Stimulated activated CD4-positive, alpha-beta T cell treated with anti-CD3 and anti-CD28 coated beads, Interleukin-12 subunit alpha, Interleukin-12 subunit beta, amount 100 ng/mL, for 4 hours (primary cell): ENCODE measurements around the gene SAMD8.
"Not testable (repeated sequence)": the region's sequence is repeated elsewhere in the genome, so short reads cannot be mapped to it uniquely, and the experiment has no call there.

Experiments
- DNase-seq: peaks from one replicate; pipeline ENCODE4 v3.0.0-alpha.2; 2020

Gene SAMD8

GRCh38 chr10:75199949-75200348 is 88.5 kb downstream of the SAMD8 start:
- not testable (repeated sequence) for DNase-seq

- no peak for DNase-seq
Measured at GRCh38 chr10:75201793-75202307, 90.4 kb downstream of the SAMD8 start.

- DNase-seq = no peak
Measured at GRCh38 chr10:75202321-75203045, 91.0 kb downstream of the SAMD8 start.

- not testable (repeated sequence) for DNase-seq
Measured at GRCh38 chr10:75203046-75203620, 91.7 kb downstream of the SAMD8 start.

GRCh38 chr10:75203724-75204123 is 92.3 kb downstream of the SAMD8 start:
- DNase-seq = no peak

- no peak for DNase-seq
Measured at GRCh38 chr10:75205908-75206307, 94.5 kb downstream of the SAMD8 start.

GRCh38 chr10:75206638-75207037 is 95.2 kb downstream of the SAMD8 start:
- DNase-seq = not testable (repeated sequence)

- DNase-seq = no peak
Measured at GRCh38 chr10:75207079-75207856, 95.8 kb downstream of the SAMD8 start.

- DNase-seq = no peak
Measured at GRCh38 chr10:75207857-75208144, 96.3 kb downstream of the SAMD8 start.

GRCh38 chr10:75208181-75208580 is 96.7 kb downstream of the SAMD8 start:
- no peak for DNase-seq

GRCh38 chr10:75209086-75209920 is 97.8 kb downstream of the SAMD8 start:
- peak; percentile 5 for DNase-seq

GRCh38 chr10:75209921-75210281 is 98.4 kb downstream of the SAMD8 start:
- DNase-seq = peak; percentile 70

- peak; percentile 93 for DNase-seq
Measured at GRCh38 chr10:75210282-75211006, 99.0 kb downstream of the SAMD8 start, which contains the start of gene VDAC2. Gene VDAC2 (plus strand): TSS chr10:75210796. CDS start chr10:75211159, 363 bp downstream.

GRCh38 chr10:75211007-75211691 is 99.7 kb downstream of the SAMD8 start:
- peak; percentile 27 for DNase-seq

- no peak for DNase-seq
Measured at GRCh38 chr10:75212343-75212742, 100.9 kb downstream of the SAMD8 start.

- DNase-seq = no peak
Measured at GRCh38 chr10:75220274-75220673, 108.8 kb downstream of the SAMD8 start.

- not testable (repeated sequence) for DNase-seq
Measured at GRCh38 chr10:75221492-75221891, 110.0 kb downstream of the SAMD8 start.

- no peak for DNase-seq
Measured at GRCh38 chr10:75223507-75223906, 112.1 kb downstream of the SAMD8 start.

GRCh38 chr10:75226095-75226494 is 114.6 kb downstream of the SAMD8 start:
- no peak for DNase-seq

- DNase-seq = no peak
Measured at GRCh38 chr10:75226656-75227055, 115.2 kb downstream of the SAMD8 start.

- no peak for DNase-seq
Measured at GRCh38 chr10:75228278-75228677, 116.8 kb downstream of the SAMD8 start.

- DNase-seq = no peak
Measured at GRCh38 chr10:75228834-75229233, 117.4 kb downstream of the SAMD8 start.
